LNCaP clone FGC (cell line): ENCODE data around the gene TRPM2.

Experiments
- DNase-seq: peaks from one replicate; pipeline ENCODE4 v3.0.0-alpha.2; 2011; ENCODE audit warnings: low read depth
- H3K4me3 ChIP-seq: 2 replicates; pipeline ENCODE4 v1.5.1; 2011; ENCODE audit warnings: mild to moderate bottlenecking, low read depth, low read length, control low read depth
- TF ChIP-seq, protein P1 (sequence below): IDR thresholded peaks from 2 replicates; pipeline ENCODE4 v1.5.1; 2012; ENCODE audit warnings: mild to moderate bottlenecking; ENCODE audit not compliant: control insufficient read depth, insufficient read depth; ENCODE audit errors: extremely low read depth

TRPM2 gene

GRCh38 chr21:44331209-44331608, 22.2 kb upstream of the TRPM2 start:
- TF ChIP-seq, protein P1, sequence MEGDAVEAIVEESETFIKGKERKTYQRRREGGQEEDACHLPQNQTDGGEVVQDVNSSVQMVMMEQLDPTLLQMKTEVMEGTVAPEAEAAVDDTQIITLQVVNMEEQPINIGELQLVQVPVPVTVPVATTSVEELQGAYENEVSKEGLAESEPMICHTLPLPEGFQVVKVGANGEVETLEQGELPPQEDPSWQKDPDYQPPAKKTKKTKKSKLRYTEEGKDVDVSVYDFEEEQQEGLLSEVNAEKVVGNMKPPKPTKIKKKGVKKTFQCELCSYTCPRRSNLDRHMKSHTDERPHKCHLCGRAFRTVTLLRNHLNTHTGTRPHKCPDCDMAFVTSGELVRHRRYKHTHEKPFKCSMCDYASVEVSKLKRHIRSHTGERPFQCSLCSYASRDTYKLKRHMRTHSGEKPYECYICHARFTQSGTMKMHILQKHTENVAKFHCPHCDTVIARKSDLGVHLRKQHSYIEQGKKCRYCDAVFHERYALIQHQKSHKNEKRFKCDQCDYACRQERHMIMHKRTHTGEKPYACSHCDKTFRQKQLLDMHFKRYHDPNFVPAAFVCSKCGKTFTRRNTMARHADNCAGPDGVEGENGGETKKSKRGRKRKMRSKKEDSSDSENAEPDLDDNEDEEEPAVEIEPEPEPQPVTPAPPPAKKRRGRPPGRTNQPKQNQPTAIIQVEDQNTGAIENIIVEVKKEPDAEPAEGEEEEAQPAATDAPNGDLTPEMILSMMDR: no peak
- no peak overlapping the region for H3K4me3 ChIP-seq
- DNase-seq: no peak

GRCh38 chr21:44331650-44332307, 21.6 kb upstream of the TRPM2 start:
- DNase-seq: no peak
- TF ChIP-seq, protein P1: no peak

GRCh38 chr21:44332383-44332782, 21.0 kb upstream of the TRPM2 start:
- TF ChIP-seq, protein P1: no peak
- DNase-seq: no peak
- H3K4me3 ChIP-seq: no peak overlapping the region

More at GRCh38 chr21:44331650-44332307, 21.6 kb upstream of the TRPM2 start:
- no peak overlapping the region for H3K4me3 ChIP-seq

GRCh38 chr21:44332965-44333364, 20.5 kb upstream of the TRPM2 start:
- H3K4me3 ChIP-seq: no peak overlapping the region
- TF ChIP-seq, protein P1: no peak

DNA sequence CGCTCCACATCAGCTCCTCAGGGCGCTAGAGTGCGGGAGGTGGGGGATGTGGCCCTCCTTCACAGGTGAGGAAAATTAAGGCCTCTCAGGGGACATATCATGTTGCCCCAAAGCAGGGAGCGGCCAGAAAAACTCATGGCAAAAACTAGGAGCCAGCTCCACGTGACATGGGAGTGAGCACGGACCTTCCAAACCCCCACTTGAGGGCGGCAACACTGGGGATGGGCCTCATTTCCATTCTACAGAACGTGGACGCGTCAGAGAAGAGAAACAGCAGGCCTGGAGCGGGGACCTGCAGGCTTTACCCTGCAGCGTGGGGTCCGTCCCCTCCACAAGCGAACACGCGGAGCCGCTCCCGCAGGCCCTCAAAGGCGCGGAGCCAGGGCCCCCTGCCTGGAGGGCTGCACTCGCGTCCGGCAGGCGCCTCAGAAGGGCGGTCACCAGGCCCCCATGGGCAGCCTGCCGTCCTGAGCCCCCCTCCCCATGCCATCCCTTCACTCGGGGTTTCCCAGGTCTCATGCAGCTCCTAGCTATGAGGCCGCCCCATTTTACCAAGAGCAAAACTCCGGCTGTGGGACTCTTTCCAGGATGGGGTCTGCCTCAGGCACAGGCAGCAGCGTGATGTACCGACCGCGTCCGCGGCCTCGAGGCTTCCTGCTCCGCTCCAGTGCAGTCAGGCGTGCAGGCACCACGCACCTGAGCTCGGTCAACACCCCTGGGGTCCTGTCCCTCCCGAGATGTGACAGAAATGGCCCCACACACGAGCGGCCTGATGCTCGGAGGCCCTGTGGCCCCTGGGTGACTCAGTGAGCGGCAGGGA, 19.7 kb upstream of the TRPM2 start:
- no peak overlapping the region for H3K4me3 ChIP-seq
- no peak for DNase-seq
- TF ChIP-seq, protein P1: no peak

More at GRCh38 chr21:44332965-44333364, 20.5 kb upstream of the TRPM2 start:
- DNase-seq: no peak

- H3K4me3 ChIP-seq: no peak overlapping the region
- TF ChIP-seq, protein P1: no peak
- no peak for DNase-seq
Measured at GRCh38 chr21:44334329-44335030, 18.9 kb upstream of the TRPM2 start.
